Measurements from ENCODE around the gene IL11RA.

Gene IL11RA

GRCh38 chr9:34688329-34689115, 36.5 kb downstream of the IL11RA start:
- DNase-seq: peak; percentile 22

- peak; percentile 75 for DNase-seq
Observed at GRCh38 chr9:34689116-34689470, 37.1 kb downstream of the IL11RA start.

- DNase-seq: peak; percentile 71
Observed at GRCh38 chr9:34689512-34689911, 37.5 kb downstream of the IL11RA start.

- no peak for DNase-seq
Observed at GRCh38 chr9:34690983-34691935, 39.3 kb downstream of the IL11RA start, which contains the start of gene CCL19. CCL19 (minus strand) TSS chr9:34691276; CDS start chr9:34691139, 137 bp downstream.

GRCh38 chr9:34691936-34692315, 39.9 kb downstream of the IL11RA start:
- no peak for DNase-seq

GRCh38 chr9:34693560-34693959, 41.6 kb downstream of the IL11RA start:
- DNase-seq: no peak

GRCh38 chr9:34694811-34695210, 42.8 kb downstream of the IL11RA start:
- no peak for DNase-seq

GRCh38 chr9:34701023-34701768, 49.2 kb downstream of the IL11RA start:
- DNase-seq: peak; percentile 76

- DNase-seq: peak; percentile 75
Observed at GRCh38 chr9:34701769-34702736, 50.1 kb downstream of the IL11RA start.

GRCh38 chr9:34707130-34707529, 55.1 kb downstream of the IL11RA start:
- DNase-seq: no peak

- no peak for DNase-seq
Observed at GRCh38 chr9:34709196-34709978, 57.4 kb downstream of the IL11RA start.

- no peak for DNase-seq
Observed at GRCh38 chr9:34710023-34710422, 58.0 kb downstream of the IL11RA start, which contains the start of gene CCL21. CCL21 (minus strand) TSS chr9:34710136; CDS start chr9:34710066, 70 bp downstream.
